ENCODE results near the gene KYNU.
"Not testable (repeated sequence)": the region's sequence is repeated elsewhere in the genome, so short reads cannot be mapped to it uniquely, and the experiment has no call there.

Gene KYNU

GRCh38 chr2:142918624-142919023, 41.2 kb downstream of the KYNU start:
- no peak for DNase-seq (ENCODE audit: low read depth)

- DNase-seq (ENCODE audit: low read depth) = no peak
These were observed 43.1 kb downstream of the KYNU start for GRCh38 chr2:142920571-142920970.

GRCh38 chr2:142926445-142926844, 49.0 kb downstream of the KYNU start:
- no peak for DNase-seq (ENCODE audit: low read depth)

- DNase-seq (ENCODE audit: low read depth) = no peak
These were observed 53.5 kb downstream of the KYNU start for GRCh38 chr2:142930835-142931398.

- no peak for DNase-seq (ENCODE audit: low read depth)
These were observed 56.5 kb downstream of the KYNU start for GRCh38 chr2:142933916-142934315.

- no peak for DNase-seq (ENCODE audit: low read depth)
These were observed 58.2 kb downstream of the KYNU start for GRCh38 chr2:142935563-142936089.

- DNase-seq (ENCODE audit: low read depth) = no peak
These were observed 59.2 kb downstream of the KYNU start for GRCh38 chr2:142936629-142937028.

GRCh38 chr2:142937347-142937746, 59.9 kb downstream of the KYNU start:
- DNase-seq (ENCODE audit: low read depth) = no peak

GRCh38 chr2:142938240-142938639, 60.8 kb downstream of the KYNU start:
- no peak for DNase-seq (ENCODE audit: low read depth)

GRCh38 chr2:142940606-142941223, 63.3 kb downstream of the KYNU start:
- DNase-seq (ENCODE audit: low read depth) = no peak

GRCh38 chr2:142942690-142943089, 65.2 kb downstream of the KYNU start:
- no peak for DNase-seq (ENCODE audit: low read depth)

- DNase-seq (ENCODE audit: low read depth) = no peak
These were observed 66.8 kb downstream of the KYNU start for GRCh38 chr2:142944264-142944663.

- no peak for DNase-seq (ENCODE audit: low read depth)
These were observed 67.3 kb downstream of the KYNU start for GRCh38 chr2:142944721-142945120.

- no peak for DNase-seq (ENCODE audit: low read depth)
These were observed 69.5 kb downstream of the KYNU start for GRCh38 chr2:142946941-142947340.

- not testable (repeated sequence) for DNase-seq (ENCODE audit: low read depth)
These were observed 71.3 kb downstream of the KYNU start for GRCh38 chr2:142948723-142949122.

GRCh38 chr2:142950323-142950722, 72.9 kb downstream of the KYNU start:
- DNase-seq (ENCODE audit: low read depth) = not testable (repeated sequence)

GRCh38 chr2:142951190-142952007, 73.9 kb downstream of the KYNU start:
- DNase-seq (ENCODE audit: low read depth) = no peak

GRCh38 chr2:142952018-142952417, 74.6 kb downstream of the KYNU start:
- DNase-seq (ENCODE audit: low read depth) = no peak

- no peak for DNase-seq (ENCODE audit: low read depth)
These were observed 75.5 kb downstream of the KYNU start for GRCh38 chr2:142952793-142953494.

GRCh38 chr2:142954493-142954892, 77.0 kb downstream of the KYNU start:
- DNase-seq (ENCODE audit: low read depth) = no peak

- no peak for DNase-seq (ENCODE audit: low read depth)
These were observed 79.7 kb downstream of the KYNU start for GRCh38 chr2:142957144-142957543.

- DNase-seq (ENCODE audit: low read depth) = no peak
These were observed 83.7 kb downstream of the KYNU start for GRCh38 chr2:142961202-142961601.
